ENCODE results near the gene GSTA1. TPM values are rescaled to one million over a fixed set of nuclear protein-coding genes. Genes with fewer than 3 reads are reported as not detected.

Gene GSTA1
- total and polyA plus RNA-seq, 9 of the 15 experiments (the other 6 are each of a cell fraction or from before 2014, with no cell fraction given), result 0.42 TPM; not detected in 8

DNA sequence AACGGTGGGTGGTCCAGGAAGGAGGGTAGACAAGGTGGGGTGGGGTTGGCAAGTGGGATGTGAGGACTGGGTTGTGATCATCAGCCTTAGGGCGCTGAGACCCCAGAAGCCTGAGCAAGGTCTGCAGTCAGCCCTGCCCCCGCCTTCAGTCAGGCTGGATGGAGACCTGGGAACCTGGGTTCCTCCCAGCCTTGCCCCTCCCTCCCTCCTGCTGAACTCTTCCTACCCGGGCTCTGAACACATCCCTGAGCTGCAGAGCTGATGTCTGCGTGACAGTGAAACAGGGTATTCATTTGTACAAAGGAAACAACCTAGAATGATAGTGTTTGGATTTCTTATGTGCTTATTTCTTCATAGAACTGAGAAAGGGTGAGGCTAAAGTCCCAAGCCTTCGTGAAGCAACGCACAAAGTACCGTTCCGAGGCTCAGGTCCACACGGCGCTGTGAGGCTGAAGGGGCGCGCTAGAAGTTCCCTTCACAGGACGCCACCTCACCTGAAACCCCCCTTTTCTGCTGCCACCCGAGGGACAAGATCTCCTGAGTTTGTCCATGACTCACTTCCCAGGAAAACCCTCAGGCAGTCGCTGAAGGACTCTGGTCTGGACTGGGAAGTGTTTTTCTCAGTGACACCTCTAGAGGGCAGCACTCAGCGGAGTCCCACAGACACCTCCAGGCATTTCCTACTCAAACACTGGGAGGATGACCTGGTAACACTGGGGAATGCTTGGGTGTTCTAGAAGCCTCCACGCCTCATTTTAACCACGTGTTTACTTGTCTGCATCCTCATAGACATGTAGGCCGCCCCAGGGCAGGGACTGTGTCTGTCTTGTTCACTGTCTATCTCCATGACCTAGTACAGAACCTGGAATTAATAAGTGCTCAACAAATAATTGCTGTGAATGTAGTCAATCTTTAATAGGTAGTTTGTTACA, 35.8 kb upstream of the GSTA1 start (continued):
- TF ChIP-seq, protein P1, sequence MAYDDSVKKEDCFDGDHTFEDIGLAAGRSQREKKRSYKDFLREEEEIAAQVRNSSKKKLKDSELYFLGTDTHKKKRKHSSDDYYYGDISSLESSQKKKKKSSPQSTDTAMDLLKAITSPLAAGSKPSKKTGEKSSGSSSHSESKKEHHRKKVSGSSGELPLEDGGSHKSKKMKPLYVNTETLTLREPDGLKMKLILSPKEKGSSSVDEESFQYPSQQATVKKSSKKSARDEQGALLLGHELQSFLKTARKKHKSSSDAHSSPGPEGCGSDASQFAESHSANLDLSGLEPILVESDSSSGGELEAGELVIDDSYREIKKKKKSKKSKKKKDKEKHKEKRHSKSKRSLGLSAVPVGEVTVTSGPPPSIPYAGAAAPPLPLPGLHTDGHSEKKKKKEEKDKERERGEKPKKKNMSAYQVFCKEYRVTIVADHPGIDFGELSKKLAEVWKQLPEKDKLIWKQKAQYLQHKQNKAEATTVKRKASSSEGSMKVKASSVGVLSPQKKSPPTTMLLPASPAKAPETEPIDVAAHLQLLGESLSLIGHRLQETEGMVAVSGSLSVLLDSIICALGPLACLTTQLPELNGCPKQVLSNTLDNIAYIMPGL (CRISPR knock-in tag; IDR thresholded peaks at IDR 0.05), result no peak
- TF ChIP-seq, protein P2, sequence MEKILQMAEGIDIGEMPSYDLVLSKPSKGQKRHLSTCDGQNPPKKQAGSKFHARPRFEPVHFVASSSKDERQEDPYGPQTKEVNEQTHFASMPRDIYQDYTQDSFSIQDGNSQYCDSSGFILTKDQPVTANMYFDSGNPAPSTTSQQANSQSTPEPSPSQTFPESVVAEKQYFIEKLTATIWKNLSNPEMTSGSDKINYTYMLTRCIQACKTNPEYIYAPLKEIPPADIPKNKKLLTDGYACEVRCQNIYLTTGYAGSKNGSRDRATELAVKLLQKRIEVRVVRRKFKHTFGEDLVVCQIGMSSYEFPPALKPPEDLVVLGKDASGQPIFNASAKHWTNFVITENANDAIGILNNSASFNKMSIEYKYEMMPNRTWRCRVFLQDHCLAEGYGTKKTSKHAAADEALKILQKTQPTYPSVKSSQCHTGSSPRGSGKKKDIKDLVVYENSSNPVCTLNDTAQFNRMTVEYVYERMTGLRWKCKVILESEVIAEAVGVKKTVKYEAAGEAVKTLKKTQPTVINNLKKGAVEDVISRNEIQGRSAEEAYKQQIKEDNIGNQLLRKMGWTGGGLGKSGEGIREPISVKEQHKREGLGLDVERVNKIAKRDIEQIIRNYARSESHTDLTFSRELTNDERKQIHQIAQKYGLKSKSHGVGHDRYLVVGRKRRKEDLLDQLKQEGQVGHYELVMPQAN (IDR thresholded peaks at IDR 0.05; ENCODE audit: borderline replicate concordance), result no peak
- TF ChIP-seq MAZ (CRISPR knock-in tag; conservative IDR thresholded peaks at IDR 0.05 in 1 of 2, IDR thresholded peaks at IDR 0.05 in 1 of 2), result no peak
- TF ChIP-seq SMC3 (conservative IDR thresholded peaks at IDR 0.05; ENCODE audit: insufficient read depth, low read depth, low read length), result peak; percentile 25; the same call in 1 of the 2 replicates
- no peak for TF ChIP-seq ZNF124 (CRISPR knock-in tag; IDR thresholded peaks at IDR 0.05)
- TF ChIP-seq MAFG (tag; conservative IDR thresholded peaks at IDR 0.05), result no peak
- TF ChIP-seq CTBP1 (IDR thresholded peaks at IDR 0.05; ENCODE audit: borderline replicate concordance), result 0 out of 2 replicates have a peak, but pooled peaks have one; percentile 17
- no peak for TF ChIP-seq TCF7L2 (IDR thresholded peaks at IDR 0.05; ENCODE audit: low read depth, low read length)
- TF ChIP-seq XRCC5 (IDR thresholded peaks at IDR 0.05; ENCODE audit: low read depth, low read length), result 0 out of 2 replicates have a peak, but pooled peaks have one; percentile 57
- TF ChIP-seq, protein P3, sequence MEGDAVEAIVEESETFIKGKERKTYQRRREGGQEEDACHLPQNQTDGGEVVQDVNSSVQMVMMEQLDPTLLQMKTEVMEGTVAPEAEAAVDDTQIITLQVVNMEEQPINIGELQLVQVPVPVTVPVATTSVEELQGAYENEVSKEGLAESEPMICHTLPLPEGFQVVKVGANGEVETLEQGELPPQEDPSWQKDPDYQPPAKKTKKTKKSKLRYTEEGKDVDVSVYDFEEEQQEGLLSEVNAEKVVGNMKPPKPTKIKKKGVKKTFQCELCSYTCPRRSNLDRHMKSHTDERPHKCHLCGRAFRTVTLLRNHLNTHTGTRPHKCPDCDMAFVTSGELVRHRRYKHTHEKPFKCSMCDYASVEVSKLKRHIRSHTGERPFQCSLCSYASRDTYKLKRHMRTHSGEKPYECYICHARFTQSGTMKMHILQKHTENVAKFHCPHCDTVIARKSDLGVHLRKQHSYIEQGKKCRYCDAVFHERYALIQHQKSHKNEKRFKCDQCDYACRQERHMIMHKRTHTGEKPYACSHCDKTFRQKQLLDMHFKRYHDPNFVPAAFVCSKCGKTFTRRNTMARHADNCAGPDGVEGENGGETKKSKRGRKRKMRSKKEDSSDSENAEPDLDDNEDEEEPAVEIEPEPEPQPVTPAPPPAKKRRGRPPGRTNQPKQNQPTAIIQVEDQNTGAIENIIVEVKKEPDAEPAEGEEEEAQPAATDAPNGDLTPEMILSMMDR (IDR thresholded peaks at IDR 0.05 in 2 of 3, conservative IDR thresholded peaks at IDR 0.05 in 1 of 3; ENCODE audit: insufficient read depth in 2 of 3, low read depth in 1 of 3, low read length in 3 of 3), result peak; percentile 70 to 91 (median 73)

Data from K562 (cell line).